Measurements from ENCODE around the gene GPRIN2. TPM values are rescaled to one million over a fixed set of nuclear protein-coding genes. Genes with fewer than 3 reads are reported as not detected.

GPRIN2 gene
- total RNA-seq, 2 experiments from 2014 or later: not detected

DNA sequence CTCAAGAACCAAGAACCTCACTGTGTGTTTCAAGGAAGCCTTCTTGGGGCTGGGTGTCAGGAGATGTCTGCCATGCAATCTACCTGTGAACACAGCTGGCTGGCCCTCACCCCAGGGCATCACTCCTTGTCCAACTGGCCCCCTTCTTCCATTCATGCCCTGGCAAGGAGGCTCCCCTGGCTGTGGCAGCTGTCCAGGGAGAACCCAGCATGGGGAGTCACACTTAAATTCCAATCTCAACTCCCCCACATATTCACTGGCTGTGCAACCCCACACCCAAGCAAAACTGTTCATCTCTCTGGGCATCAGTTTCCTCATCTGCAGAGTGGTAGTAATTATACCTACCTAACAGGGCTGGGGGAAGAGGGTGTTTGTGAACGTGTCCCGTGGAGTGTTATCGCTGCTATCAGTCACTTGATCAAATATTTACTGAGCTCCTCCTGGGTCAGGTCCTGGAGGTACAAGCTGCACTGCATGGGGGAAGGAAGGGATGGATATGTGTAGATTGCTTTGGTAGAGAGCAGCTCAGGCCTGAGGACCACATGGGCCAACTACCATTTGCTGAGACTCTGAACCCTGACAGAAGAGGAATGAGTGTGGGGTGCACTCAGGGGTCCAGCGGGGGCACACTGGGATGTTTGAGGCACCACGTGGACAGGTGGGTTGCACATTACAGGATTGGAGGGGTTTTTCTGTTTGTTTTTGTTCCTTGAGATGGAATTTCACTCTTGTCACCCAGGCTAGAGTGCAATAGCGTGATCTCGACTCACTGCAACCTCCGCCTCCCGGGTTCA is 2.1 kb upstream of the GPRIN2 start:
- Mint-ChIP-seq H3K27me3 (no peaks in the 10 kb centered on the region), H3K9me3 (no peaks in the 10 kb centered on the region), H3K36me3 (ENCODE audit: low read depth) (no peaks in the 10 kb centered on the region), H3K4me1 (peaks cover 5% of the 10 kb centered on the region), H3K4me3 (no peak overlapping the region), H3K27ac (no peak overlapping the region)
- POLR2A ChIA-PET: no interaction called here
- CTCF ChIA-PET: interaction anchor here (0.9 kb wide), 1 partner anchor 14 kb away, joined by 3 read pairs; no protein-coding TSS in a partner anchor
- DNase-seq: peak; percentile 6

DNA sequence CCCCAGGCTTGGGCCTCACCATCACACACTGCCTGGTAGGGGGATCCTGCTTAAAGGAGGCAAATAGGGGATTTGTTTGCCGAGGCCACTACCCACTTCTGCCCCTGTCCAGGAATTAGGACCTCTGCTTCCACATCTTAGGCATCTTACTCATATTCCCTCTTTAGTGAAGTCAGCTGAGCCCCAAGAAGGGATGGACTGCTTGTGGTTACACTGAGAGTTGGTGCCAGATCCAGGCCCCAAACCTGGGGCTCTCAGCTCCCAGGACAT is 1.6 kb upstream of the GPRIN2 start:
- no peak for DNase-seq
- POLR2A ChIA-PET: no interaction called here
- H3K36me3 Mint-ChIP-seq (ENCODE audit: low read depth): no peaks in the 10 kb centered on the region
- no peak overlapping the region for H3K4me3 Mint-ChIP-seq
- H3K9me3 Mint-ChIP-seq: no peaks in the 10 kb centered on the region
- no peaks in the 10 kb centered on the region for H3K27me3 Mint-ChIP-seq
- CTCF ChIA-PET: interaction anchor here (0.9 kb wide), 1 partner anchor 13 kb away, joined by 3 read pairs; no protein-coding TSS in a partner anchor
- H3K4me1 Mint-ChIP-seq: peaks cover 5% of the 10 kb centered on the region
- no peak overlapping the region for H3K27ac Mint-ChIP-seq

DNA sequence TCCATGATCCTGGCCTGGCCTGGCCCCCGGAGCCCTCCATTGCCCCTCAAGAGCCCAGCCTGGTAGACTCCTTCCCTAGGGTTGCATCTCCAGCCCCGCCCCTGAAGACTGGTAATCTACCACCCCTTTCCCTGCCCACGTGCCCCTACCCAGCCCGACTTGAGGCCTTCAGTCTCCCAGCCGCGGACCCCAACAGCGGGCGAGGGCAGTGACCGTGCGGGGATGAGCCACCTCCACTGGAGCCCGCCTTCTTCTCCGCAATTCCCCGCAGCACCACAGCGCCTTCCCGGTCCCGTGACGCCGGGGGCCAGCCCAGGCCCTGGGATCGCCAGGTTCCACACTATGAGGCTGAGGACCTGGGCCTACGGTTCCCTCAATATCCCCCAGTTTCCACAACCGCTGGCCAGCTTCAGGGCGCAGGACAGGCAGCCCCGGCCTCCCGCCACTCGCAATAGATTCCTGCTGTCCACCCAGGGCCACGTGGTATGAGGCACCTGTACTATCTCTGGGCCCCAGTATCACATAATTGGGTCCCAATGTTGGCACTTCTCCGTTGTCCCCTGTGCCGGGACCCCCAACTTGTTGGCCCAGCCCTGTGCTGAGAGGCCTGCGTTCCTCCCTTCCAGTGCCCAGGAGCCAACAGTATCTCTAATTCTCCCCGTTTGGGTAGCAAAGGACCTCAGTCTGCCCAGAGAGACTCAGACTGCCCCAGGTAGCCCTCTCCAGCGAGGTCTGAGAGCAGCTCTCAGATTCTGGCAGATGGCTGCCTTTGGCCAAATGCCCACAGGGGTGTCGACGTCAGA is 1.1 kb upstream of the GPRIN2 start:
- Mint-ChIP-seq H3K4me1 (peaks cover 5% of the 10 kb centered on the region), H3K27me3 (no peaks in the 10 kb centered on the region), H3K36me3 (ENCODE audit: low read depth) (no peaks in the 10 kb centered on the region), H3K27ac (no peak overlapping the region), H3K4me3 (no peak overlapping the region), H3K9me3 (no peaks in the 10 kb centered on the region)
- POLR2A ChIA-PET: no interaction called here
- peak; percentile 6 for DNase-seq
- CTCF ChIA-PET: interaction anchor here (0.9 kb wide), 1 partner anchor 13 kb away, joined by 3 read pairs; no protein-coding TSS in a partner anchor

DNA sequence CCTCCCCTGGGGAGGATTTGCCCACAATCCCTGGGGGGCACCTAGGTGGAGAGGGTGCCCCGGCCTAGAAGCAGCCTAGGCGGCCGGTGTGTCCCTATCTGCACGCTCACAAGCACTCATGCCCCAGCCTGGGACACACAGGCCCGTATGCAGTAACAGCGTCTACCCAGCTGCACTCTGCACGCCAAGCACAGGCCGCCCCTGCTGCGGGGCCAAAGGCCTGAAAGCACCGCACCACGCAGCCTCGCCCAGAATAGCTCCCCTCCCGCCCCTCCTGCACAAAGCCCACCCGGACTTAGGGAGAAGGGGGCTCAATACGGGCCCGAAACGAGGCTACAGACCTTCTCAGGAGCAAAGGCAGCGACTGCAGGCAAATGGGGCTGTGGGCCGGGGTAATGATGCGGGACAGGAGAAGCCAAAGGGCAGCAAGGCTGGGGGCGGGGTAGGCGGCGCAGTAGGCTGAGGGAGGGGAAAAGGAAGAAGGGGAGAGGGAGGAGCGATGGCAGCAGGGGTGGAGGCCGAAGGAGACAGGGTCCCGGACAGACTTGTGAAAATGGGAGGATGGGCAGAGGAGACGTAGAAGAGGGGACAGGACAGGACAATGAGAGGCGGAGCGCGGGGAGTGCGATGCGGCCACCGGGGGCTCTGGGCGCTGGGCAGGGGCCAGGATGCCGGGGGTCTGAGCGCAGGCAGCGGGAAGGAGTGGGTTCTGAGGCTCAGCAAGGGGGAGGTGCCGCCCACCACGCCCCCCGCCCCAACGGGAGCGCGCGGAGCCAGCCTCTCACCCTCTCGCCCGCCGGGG is 544 bp downstream of the GPRIN2 start:
- Mint-ChIP-seq H3K27me3 (no peaks in the 10 kb centered on the region), H3K9me3 (no peaks in the 10 kb centered on the region), H3K27ac (no peak overlapping the region), H3K4me3 (no peak overlapping the region), H3K4me1 (peaks cover 5% of the 10 kb centered on the region), H3K36me3 (ENCODE audit: low read depth) (no peaks in the 10 kb centered on the region)
- CTCF ChIA-PET: no interaction called here
- peak; percentile 5 for DNase-seq
- POLR2A ChIA-PET: no interaction called here

DNA sequence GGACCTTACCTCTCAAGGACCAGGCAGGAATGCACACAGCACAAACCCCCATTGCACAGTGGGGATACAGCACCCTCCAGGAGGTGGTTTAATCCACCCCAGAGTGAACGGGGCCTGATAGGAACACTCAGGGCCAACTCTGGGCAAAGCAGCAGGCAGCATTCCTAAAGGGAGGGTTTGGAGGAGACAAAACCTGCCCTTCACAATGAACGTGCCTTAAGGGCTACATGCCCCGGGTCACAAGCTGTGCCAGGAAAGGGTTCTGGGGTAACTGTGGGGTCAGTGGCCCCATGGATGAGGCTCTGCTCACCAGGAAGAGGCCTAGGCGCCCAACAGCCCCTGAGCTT is 1.1 kb downstream of the GPRIN2 start:
- DNase-seq: peak; percentile 5
- POLR2A ChIA-PET: no interaction called here
- no peaks in the 10 kb centered on the region for H3K36me3 Mint-ChIP-seq (ENCODE audit: low read depth)
- H3K9me3 Mint-ChIP-seq: no peaks in the 10 kb centered on the region
- no peak overlapping the region for H3K4me3 Mint-ChIP-seq
- CTCF ChIA-PET: no interaction called here
- no peaks in the 10 kb centered on the region for H3K27me3 Mint-ChIP-seq
- no peak overlapping the region for H3K27ac Mint-ChIP-seq
- peaks cover 5% of the 10 kb centered on the region for H3K4me1 Mint-ChIP-seq

DNA sequence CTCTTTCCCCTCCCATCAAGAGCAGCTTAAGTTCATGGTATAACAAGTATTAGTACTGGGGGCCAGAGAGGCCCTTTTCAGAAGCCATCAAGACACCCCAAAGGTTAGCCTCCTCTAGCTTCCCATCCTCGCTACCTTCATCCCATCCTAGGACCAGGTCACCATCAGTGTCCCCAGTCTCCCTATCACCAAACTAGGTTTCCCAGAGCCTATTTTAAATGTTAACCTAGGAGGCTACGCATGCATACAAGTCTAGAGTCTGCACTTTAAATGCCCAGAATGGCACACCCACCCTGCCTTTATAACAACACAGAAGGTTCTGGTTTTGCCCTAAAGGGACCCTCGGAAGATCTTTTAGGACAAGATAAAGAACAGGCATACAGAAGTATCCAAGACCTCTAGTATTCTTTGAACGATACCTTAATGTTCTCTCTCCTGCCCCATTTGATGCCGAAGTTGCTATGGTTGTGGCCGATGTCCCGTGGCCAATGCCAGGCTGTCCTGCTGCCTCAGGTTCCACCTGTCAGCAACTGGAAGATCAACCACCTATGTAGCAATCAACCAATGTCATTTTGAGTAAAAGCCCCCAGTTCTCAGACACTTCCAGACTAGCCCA is 2.2 kb downstream of the GPRIN2 start:
- Mint-ChIP-seq H3K27me3 (no peaks in the 10 kb centered on the region), H3K27ac (no peak overlapping the region), H3K9me3 (no peaks in the 10 kb centered on the region), H3K4me1 (peaks cover 5% of the 10 kb centered on the region), H3K4me3 (no peak overlapping the region), H3K36me3 (ENCODE audit: low read depth) (no peaks in the 10 kb centered on the region)
- no peak for DNase-seq
- CTCF ChIA-PET: no interaction called here
- POLR2A ChIA-PET: no interaction called here

DNA sequence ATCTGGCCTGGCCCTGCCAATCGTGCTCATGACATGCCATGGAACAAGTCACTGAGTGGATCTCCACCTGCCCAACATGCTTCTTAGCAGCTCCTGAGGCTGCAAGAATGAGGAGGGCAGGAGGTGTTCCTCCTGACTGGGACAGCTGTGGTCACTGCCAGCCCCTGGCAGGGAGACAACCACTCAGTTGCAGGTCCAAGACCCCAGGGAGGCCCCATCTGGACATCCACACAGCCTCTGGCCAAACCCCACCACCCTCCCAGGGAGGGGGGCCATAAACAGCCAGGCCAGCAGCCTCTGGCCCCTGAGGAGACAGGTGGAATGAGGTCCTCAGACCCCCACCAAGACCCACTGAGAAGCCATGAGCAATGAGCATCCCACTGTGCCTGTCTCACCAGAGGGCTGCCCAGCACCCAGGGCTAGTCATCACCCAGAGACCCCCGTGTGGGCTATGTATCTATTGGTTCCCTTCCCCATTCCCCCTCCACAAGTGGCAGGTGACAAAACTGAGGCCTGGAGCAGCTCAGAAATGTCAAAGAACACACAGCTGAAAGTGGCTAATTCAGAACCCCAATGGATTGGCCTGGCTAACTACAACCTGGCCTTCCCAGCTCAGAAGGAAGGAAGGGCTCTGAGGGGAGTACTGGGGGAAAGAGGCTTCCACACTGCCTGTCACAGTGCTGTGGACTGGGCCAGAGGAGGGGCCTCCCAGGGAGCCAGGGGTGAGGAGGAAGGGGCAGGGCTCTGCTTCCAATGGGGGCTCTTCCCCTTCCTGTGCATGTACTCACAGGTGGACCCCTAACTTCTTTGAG is 3.0 kb downstream of the GPRIN2 start:
- CTCF ChIA-PET: no interaction called here

DNA sequence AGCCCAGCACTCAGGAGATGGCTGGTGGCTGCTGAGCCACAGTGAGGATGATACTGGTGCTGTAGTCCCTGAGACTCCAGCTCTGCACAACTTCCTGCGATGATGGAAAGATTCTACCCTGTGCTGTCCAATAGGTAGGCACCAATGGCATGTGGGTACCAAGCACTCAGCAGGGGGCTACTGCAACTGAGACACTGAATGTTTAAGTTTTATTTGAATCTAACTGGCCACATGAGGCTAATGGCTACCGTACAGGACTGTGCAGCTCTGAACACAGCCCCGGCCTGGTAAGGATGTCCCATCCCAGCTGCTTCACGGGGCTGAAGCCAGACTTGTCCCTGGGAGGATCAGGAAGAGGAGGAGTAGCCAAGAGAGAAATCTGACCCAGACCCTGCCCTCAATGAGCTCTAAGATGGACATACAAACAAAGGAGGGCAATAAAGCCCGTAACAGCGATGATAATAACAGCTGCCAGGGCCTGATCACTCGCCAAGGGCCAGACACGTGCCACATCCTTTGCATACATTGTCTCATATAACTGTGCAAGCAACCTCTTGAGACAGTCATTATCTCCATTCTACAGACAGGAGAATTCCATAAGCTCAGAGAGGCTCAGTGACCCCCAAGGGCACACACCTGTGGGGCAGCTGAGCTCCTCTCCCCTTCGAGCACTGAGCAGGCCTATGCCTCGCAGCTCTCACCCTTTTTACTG is 3.8 kb downstream of the GPRIN2 start:
- Mint-ChIP-seq H3K9me3 (no peaks in the 10 kb centered on the region), H3K36me3 (ENCODE audit: low read depth) (no peaks in the 10 kb centered on the region), H3K27ac (no peak overlapping the region), H3K4me3 (no peak overlapping the region), H3K4me1 (peaks cover 5% of the 10 kb centered on the region), H3K27me3 (no peaks in the 10 kb centered on the region)
- DNase-seq: peak; percentile 4
- ChIA-PET POLR2A (no interaction called here), CTCF (no interaction called here)

More for the DNA sequence above, 3.0 kb downstream of the GPRIN2 start:
- DNase-seq: peak; percentile 5
- H3K27me3 Mint-ChIP-seq: no peaks in the 10 kb centered on the region
- H3K4me3 Mint-ChIP-seq: no peak overlapping the region
- no peaks in the 10 kb centered on the region for H3K9me3 Mint-ChIP-seq
- POLR2A ChIA-PET: no interaction called here
- H3K27ac Mint-ChIP-seq: no peak overlapping the region
- H3K36me3 Mint-ChIP-seq (ENCODE audit: low read depth): no peaks in the 10 kb centered on the region
- H3K4me1 Mint-ChIP-seq: peaks cover 5% of the 10 kb centered on the region

DNA sequence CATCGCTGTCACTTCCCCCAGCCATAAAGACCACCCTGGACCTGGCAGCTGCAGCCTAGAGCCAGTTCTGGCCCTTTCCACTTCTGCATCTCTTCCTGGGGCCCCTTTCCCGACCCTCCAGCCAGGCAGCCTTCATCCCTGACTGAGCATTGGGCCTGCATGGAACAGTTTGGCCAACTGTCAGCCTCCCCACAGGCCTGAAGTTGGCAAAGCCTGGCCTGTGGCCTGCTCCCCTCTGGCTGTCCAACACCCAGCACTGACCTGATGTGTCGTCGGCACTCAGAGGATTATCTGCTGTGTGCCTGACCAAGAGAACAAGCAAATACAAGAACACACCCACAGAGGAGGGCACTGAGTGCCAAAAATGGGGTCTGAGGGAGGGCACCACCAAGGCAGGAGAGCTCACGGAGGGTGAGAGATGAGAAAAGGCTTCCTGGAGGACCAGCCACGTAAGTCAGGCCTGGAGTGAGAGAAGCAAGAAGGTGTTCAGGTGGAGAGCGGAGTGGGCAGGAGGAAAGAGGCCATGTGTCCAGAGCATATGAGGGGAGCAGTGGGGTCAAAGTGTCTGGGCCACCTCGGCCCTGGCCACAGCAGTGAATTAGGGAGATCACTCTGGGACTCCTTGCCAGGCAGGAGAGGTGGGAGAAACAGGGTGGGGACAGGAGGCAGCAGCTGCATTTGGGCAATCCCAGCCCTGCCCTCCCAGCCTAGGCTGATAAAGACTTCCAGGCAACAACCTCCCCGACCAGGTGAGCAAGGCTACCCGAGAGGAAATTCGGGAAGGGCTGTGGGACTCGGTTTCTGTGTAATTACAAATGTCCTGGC is 4.5 kb downstream of the GPRIN2 start:
- H3K27me3 Mint-ChIP-seq: no peaks in the 10 kb centered on the region
- no peak overlapping the region for H3K4me3 Mint-ChIP-seq
- no peaks in the 10 kb centered on the region for H3K36me3 Mint-ChIP-seq (ENCODE audit: low read depth)
- ChIA-PET CTCF (no interaction called here), POLR2A (no interaction called here)
- peaks cover 2% of the 10 kb centered on the region for H3K4me1 Mint-ChIP-seq
- peak; percentile 5 for DNase-seq
- H3K27ac Mint-ChIP-seq: no peak overlapping the region
- H3K9me3 Mint-ChIP-seq: no peaks in the 10 kb centered on the region

DNA sequence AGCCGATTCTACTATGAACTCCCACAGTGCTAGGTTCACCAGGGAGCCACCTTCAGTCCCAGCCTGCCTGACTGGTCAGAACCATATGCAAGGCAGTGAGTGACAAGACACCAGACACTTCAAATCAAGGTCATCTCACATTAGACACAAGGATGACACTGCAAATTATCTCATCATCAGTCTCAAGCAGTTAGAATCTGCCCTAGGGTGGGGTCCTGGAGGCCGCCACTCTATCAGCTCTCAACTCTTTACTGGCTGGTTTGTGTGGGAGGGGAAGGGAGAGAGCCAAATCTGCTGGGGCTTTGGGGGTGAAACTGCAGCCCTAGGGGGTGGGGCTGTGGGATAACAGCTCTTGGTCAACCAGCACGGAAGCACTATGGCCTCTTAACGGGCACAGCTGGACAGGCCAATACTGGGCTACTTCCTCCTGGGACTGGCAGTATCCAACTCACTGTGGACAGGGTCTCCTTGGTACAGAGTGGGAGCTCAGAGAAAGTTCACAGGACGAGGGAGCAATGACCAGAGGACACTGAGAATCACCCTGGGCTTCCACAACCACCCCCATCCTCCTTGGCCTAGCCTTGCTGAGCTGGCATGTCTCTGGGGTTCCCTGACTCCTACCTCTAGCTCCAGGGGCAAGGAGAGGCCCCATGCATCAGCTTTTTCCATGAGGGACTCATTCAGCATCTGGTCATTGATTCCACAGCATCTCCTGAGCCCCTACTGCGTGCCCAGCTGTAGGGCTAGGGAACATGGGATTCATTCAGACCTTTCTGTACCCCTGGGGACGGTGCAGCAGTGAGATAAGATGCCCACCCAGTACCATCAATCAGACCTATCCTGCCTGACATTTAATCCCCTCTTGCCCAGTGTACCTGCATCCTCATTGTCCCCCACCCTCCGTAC is 5.4 kb downstream of the GPRIN2 start:
- Mint-ChIP-seq H3K9me3 (no peaks in the 10 kb centered on the region), H3K27me3 (no peaks in the 10 kb centered on the region), H3K4me3 (no peak overlapping the region), H3K27ac (no peak overlapping the region), H3K36me3 (ENCODE audit: low read depth) (no peaks in the 10 kb centered on the region), H3K4me1 (peaks cover under 1% of the 10 kb centered on the region)
- peak; percentile 3 for DNase-seq
- ChIA-PET CTCF (no interaction called here), POLR2A (no interaction called here)

Data from activated CD4-positive, alpha-beta T cell treated with anti-CD3 and anti-CD28 coated beads, Interleukin-2, amount 10 ng/mL, durations not matched to agents 7 days and 5 days (primary cell).